Measurements from ENCODE around the gene SLC4A3. TPM values are rescaled to one million over a fixed set of nuclear protein-coding genes. Genes with fewer than 3 reads are reported as not detected.

SLC4A3 gene
- total RNA-seq, 1 experiment from 2014 or later: 8.7 TPM

GRCh38 chr2:219634171-219634940 is 6.9 kb downstream of the SLC4A3 start (continued):
- TF ChIP-seq RELA (CRISPR knock-in tag; IDR thresholded peaks at IDR 0.05; ENCODE audit: borderline replicate concordance) (no peak), ATF2 (CRISPR knock-in tag; IDR thresholded peaks at IDR 0.05; ENCODE audit: borderline replicate concordance, low read depth) (no peak)

GRCh38 chr2:219634951-219635751 is 7.7 kb downstream of the SLC4A3 start:
- ATAC-seq: no peak
- Mint-ChIP-seq H3K27me3 (ENCODE audit: low read depth) (no peaks in the 10 kb centered on the region), H3K36me3 (no peaks in the 10 kb centered on the region), H3K4me1 (no peaks in the 10 kb centered on the region), H3K9me3 (no peaks in the 10 kb centered on the region), H3K4me3 (no peak overlapping the region), H3K27ac (no peak overlapping the region)
- TF ChIP-seq AR (CRISPR knock-in tag; IDR thresholded peaks at IDR 0.05) (no peak), RELA (CRISPR knock-in tag; IDR thresholded peaks at IDR 0.05; ENCODE audit: borderline replicate concordance) (no peak), NFYB (CRISPR knock-in tag; conservative IDR thresholded peaks at IDR 0.05; ENCODE audit: low read depth) (no peak), SMAD3 (CRISPR knock-in tag; IDR thresholded peaks at IDR 0.05; ENCODE audit: borderline replicate concordance) (no peak)
- ChIA-PET POLR2A (interaction anchor here (0.8 kb wide), 1 partner anchor 9 kb away, joined by 3 read pairs; no protein-coding TSS in a partner anchor), CTCF (interaction anchor here (0.8 to 2.0 kb wide), 3 partner anchors 16 to 75 kb away, joined by 3 to 5 read pairs (median 4); no protein-coding TSS in a partner anchor)
- DNase-seq (ENCODE audit: low spot score): no peak

GRCh38 chr2:219636144-219636915 is 8.9 kb downstream of the SLC4A3 start:
- no peak overlapping the region for H3K4me3 Mint-ChIP-seq
- no peaks in the 10 kb centered on the region for H3K27me3 Mint-ChIP-seq (ENCODE audit: low read depth)
- ATAC-seq: no peak
- no peaks in the 10 kb centered on the region for H3K9me3 Mint-ChIP-seq
- no peak for DNase-seq (ENCODE audit: low spot score)
- no peak overlapping the region for H3K27ac Mint-ChIP-seq
- TF ChIP-seq E2F4 (CRISPR knock-in tag; IDR thresholded peaks at IDR 0.05; ENCODE audit: borderline replicate concordance, low read depth): no peak
- TF ChIP-seq ZNF138 (CRISPR knock-in tag; conservative IDR thresholded peaks at IDR 0.05): no peak
- TF ChIP-seq PREB (CRISPR knock-in tag; IDR thresholded peaks at IDR 0.05; ENCODE audit: borderline replicate concordance): no peak
- POLR2A ChIA-PET: no interaction called here
- H3K4me1 Mint-ChIP-seq: no peaks in the 10 kb centered on the region
- CTCF ChIA-PET: interaction anchor here (1.1 to 3.3 kb wide), 4 partner anchors 17 to 141 kb away, joined by 3 to 23 read pairs (median 3); no protein-coding TSS in a partner anchor
- H3K36me3 Mint-ChIP-seq: no peaks in the 10 kb centered on the region
